Activated naive CD8-positive, alpha-beta T cell treated with anti-CD3 and anti-CD28 coated beads, Interleukin-2, amount 10 ng/mL, durations not matched to agents 7 days and 5 days (primary cell): ENCODE measurements around the gene RFX3. TPM values are rescaled to one million over a fixed set of nuclear protein-coding genes. Genes with fewer than 3 reads are reported as not detected.
"Not testable (repeated sequence)": the region's sequence is repeated elsewhere in the genome, so short reads cannot be mapped to it uniquely, and the experiment has no call there.

Experiments
- ATAC-seq: fragments of 150-1000 bp; cut with Tn5 transposase; one replicate; pipeline ENCODE4 v1.10.0; 2021; ENCODE audit warnings: low read depth, moderate library complexity
- POLR2A ChIA-PET: fragments of 350-600 bp; sonication (Branson Sonifier 250); formaldehyde crosslinking; loops from one replicate; lab custom pipeline; 2021; ENCODE audit warnings: antibody characterized with exemption; lab: Charles Lee
- DNase-seq: peaks from one replicate; pipeline ENCODE4 v3.0.0; 2021
- H3K27ac Mint-ChIP-seq: one replicate; pipeline ENCODE4 v1.8.0; 2022; ENCODE audit warnings: mild to moderate bottlenecking, mixed read lengths
- H3K27me3 Mint-ChIP-seq: one replicate; pipeline ENCODE4 v1.8.0; 2022; ENCODE audit warnings: mild to moderate bottlenecking, moderate library complexity, mixed read lengths
- H3K36me3 Mint-ChIP-seq: one replicate; pipeline ENCODE4 v1.8.0; 2021; ENCODE audit warnings: mild to moderate bottlenecking, mixed read lengths
- H3K4me1 Mint-ChIP-seq: one replicate; pipeline ENCODE4 v1.8.0; 2021; ENCODE audit warnings: mixed read lengths
- H3K4me3 Mint-ChIP-seq: one replicate; pipeline ENCODE4 v1.8.0; 2022; ENCODE audit warnings: mild to moderate bottlenecking, moderate library complexity, mixed read lengths
- H3K9me3 Mint-ChIP-seq: one replicate; pipeline ENCODE4 v1.8.0; 2021; ENCODE audit warnings: mixed read lengths
- total RNA-seq, 2 experiments: library from RNA; stranded (reverse); gene quantifications; one replicate each; pipeline ENCODE4 v1.2.3, GENCODE V29; 2021

The RFX3 gene
- total RNA-seq, 2 experiments from 2014 or later, result 13.5 to 16.2 TPM

DNA sequence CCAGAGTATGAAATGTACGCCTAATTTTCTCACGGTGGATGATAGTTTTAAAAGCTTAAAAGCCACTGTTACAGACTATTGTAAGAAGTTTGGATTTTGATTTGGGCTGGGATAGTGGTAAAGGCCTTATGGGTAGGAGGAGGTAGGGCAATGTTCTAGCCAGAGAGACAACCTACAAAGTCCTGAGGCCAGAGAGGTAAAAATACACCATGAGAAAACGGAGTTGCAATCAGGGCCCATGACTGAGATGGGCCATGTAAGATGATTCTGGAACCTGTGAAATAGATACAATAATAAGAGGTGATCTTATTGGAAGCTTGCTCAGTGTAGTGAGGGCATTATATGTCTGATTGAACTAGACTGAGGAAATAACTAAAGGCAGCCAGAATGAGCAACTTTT, 188.8 kb downstream of the RFX3 start:
- Mint-ChIP-seq H3K27ac (no peak overlapping the region), H3K36me3 (peaks cover 3% of the 10 kb centered on the region), H3K4me3 (no peak overlapping the region), H3K4me1 (peaks cover 9% of the 10 kb centered on the region), H3K27me3 (no peaks in the 10 kb centered on the region), H3K9me3 (no peaks in the 10 kb centered on the region)
- ATAC-seq (no peak), DNase-seq (no peak)
- POLR2A ChIA-PET, result no interaction called here

DNA sequence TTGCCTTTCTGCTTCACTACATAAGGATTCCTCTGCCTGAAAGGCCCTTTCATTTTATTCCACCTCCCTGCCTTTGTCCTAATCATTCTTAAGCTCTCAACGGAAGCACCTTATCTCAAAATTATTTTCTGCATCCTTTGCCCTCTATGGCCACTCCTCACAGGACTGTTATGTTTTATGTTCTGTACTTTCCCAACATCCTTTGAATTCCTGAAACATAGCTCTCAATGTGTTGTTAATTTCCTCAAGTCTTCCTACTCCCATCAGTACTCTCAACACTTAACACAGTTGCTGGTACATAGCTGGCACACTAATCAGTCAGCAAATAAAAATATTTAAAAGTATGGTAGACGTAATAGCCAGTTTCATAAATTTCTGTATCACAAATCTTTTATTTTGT, 193.0 kb downstream of the RFX3 start:
- Mint-ChIP-seq H3K27ac (no peak overlapping the region), H3K36me3 (peaks cover 2% of the 10 kb centered on the region), H3K9me3 (peaks cover 2% of the 10 kb centered on the region), H3K4me1 (peaks cover 9% of the 10 kb centered on the region), H3K27me3 (no peaks in the 10 kb centered on the region), H3K4me3 (no peak overlapping the region)
- no peak for ATAC-seq
- POLR2A ChIA-PET, result no interaction called here
- DNase-seq, result no peak

DNA sequence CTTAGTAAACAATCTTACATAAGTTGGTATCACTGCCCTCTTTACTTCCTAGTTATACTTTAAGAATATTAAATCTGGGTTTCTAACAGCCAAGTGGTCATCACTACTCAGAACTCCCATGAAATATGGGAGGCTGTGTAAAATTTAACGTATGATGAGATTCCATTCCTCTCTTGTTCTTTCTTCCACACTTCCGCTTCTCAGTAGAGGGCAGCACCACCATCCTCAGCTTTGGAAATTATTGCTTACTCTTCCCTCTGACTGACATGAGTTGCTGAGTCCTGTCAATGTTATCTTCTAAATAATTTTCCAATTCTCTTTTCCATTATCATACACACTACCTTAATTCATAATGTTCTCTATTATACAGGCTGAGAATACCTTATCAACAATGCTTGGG, 194.0 kb downstream of the RFX3 start:
- no peak for ATAC-seq
- Mint-ChIP-seq H3K4me3 (no peak overlapping the region), H3K27me3 (no peaks in the 10 kb centered on the region), H3K4me1 (peaks cover under 1% of the 10 kb centered on the region), H3K27ac (no peak overlapping the region), H3K9me3 (peaks cover 2% of the 10 kb centered on the region), H3K36me3 (peaks cover 3% of the 10 kb centered on the region)
- no peak for DNase-seq
- POLR2A ChIA-PET, result no interaction called here

DNA sequence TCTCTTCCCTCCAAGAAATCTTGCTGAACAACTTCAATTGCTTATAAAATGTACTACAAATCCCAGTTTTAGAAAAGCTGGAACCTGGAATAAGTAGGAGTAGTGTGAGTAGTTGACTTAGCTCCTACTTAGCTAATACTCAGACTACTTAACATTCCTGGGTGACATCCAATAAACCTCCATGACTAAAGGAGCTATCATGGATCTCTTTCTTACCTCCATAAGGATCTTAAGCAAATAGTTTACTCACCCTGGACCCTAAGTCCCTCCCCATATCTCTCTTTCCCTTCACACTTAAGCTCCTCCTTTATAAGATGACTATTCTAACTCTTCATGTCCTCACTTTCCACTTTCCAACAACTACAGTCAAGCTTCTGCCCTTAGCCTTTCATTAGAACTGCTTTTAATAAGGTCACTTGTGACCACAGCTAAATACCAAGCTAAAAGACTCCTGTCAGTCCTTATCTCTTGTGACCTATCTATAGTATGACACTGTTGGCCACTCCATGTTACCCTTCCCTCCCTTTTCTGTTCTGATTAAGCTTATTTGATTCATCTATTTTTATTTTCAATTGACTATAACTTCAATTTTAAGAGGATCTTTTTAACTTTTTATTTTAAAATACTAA, 194.9 kb downstream of the RFX3 start:
- ATAC-seq, result no peak
- H3K27ac Mint-ChIP-seq, result no peak overlapping the region
- POLR2A ChIA-PET, result no interaction called here
- no peaks in the 10 kb centered on the region for H3K27me3 Mint-ChIP-seq
- no peaks in the 10 kb centered on the region for H3K4me1 Mint-ChIP-seq
- H3K36me3 Mint-ChIP-seq, result peaks cover 3% of the 10 kb centered on the region
- H3K4me3 Mint-ChIP-seq, result no peak overlapping the region
- H3K9me3 Mint-ChIP-seq, result peaks cover 2% of the 10 kb centered on the region
- DNase-seq, result no peak

DNA sequence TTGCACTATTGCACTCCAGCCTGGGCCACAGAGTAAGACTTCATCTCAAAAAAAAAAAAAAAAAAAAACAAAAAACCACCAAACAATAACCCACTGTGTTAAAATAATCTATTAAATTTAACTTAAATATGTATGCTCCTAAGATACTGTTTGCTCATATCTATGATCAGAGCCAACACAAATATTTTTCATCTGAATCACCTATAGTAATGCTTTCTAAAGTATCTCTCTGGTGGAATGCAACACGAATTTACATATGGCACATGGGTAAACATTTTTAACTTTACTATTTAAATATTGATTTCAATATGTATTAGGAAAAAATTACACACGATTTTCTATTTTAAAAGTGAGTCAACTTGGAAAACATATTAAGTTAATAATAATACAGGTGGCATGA, 196.4 kb downstream of the RFX3 start:
- H3K27ac Mint-ChIP-seq, result no peak overlapping the region
- no peaks in the 10 kb centered on the region for H3K27me3 Mint-ChIP-seq
- H3K4me1 Mint-ChIP-seq, result no peaks in the 10 kb centered on the region
- DNase-seq, result no peak
- H3K9me3 Mint-ChIP-seq, result peaks cover 2% of the 10 kb centered on the region
- no peak overlapping the region for H3K4me3 Mint-ChIP-seq
- ATAC-seq, result no peak
- POLR2A ChIA-PET, result no interaction called here
- H3K36me3 Mint-ChIP-seq, result peaks cover 3% of the 10 kb centered on the region

DNA sequence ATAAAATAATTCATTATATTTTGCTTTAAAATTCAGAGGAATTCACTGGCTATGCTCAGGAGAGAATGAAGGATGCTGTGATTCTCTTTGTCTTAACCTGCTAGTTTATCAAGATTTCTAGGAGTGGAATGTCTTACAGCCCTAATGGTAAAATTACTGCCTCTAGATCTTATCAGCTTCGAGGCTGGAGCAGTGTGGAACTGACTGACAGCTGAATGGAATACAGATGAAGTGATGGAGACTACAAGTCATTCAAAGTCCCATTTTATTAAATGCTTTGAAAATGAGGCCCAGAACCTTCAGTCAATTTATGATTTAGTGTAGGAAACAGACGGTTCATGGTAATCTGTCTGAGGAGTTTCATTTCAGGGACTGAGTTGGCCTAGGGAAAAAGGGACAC, 202.1 kb downstream of the RFX3 start:
- H3K27ac Mint-ChIP-seq, result no peak overlapping the region
- peaks cover 3% of the 10 kb centered on the region for H3K36me3 Mint-ChIP-seq
- ATAC-seq, result no peak
- no peaks in the 10 kb centered on the region for H3K27me3 Mint-ChIP-seq
- H3K4me1 Mint-ChIP-seq, result no peaks in the 10 kb centered on the region
- POLR2A ChIA-PET, result no interaction called here
- H3K9me3 Mint-ChIP-seq, result peaks cover 2% of the 10 kb centered on the region
- no peak overlapping the region for H3K4me3 Mint-ChIP-seq
- DNase-seq, result no peak

DNA sequence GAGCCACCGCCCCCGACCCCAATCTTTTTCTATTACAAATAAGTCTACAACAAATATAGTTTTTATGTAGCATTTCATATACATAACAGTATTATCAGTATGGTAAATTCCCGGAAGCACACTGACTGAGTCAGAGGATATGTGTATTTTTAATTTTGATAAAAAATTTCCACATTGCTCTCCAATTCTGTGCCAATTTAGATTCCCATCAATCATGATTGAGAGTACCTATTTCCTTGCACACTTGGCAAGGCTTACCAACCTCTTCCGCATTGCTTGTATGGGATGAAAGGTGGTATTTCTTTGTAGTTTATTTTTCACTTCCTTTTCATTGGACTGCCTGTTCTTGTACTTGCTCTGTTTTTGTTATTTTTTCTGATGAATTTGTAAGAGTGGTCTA, 204.6 kb downstream of the RFX3 start:
- no peak overlapping the region for H3K27ac Mint-ChIP-seq
- no peaks in the 10 kb centered on the region for H3K27me3 Mint-ChIP-seq
- H3K36me3 Mint-ChIP-seq, result peaks cover 4% of the 10 kb centered on the region
- no peak overlapping the region for H3K4me3 Mint-ChIP-seq
- peaks cover 4% of the 10 kb centered on the region for H3K9me3 Mint-ChIP-seq
- DNase-seq, result no peak
- POLR2A ChIA-PET, result no interaction called here
- ATAC-seq, result no peak
- no peaks in the 10 kb centered on the region for H3K4me1 Mint-ChIP-seq

DNA sequence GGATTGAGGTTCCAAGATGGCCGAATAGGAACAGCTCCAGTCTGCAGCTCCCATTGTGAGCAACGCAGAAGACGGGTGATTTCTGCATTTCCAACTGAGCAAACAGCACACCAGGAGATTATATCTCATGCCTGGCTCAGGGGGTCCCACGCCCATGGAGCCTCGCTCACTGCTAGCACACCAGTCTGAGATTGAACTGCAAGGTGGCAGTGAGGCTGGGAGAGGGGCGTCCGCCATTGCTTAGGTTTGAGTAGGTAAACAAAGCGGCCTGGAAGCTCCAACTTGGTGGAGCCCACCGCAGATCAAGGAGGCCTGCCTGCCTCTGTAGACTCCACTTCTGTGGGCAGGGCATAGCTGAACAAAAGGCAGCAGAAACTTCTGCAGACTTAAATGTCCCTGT, 213.2 kb downstream of the RFX3 start:
- DNase-seq, POLR2A ChIA-PET, H3K4me1 Mint-ChIP-seq, H3K9me3 Mint-ChIP-seq, H3K27me3 Mint-ChIP-seq, H3K4me3 Mint-ChIP-seq, H3K27ac Mint-ChIP-seq, ATAC-seq, H3K36me3 Mint-ChIP-seq: not testable (repeated sequence)

DNA sequence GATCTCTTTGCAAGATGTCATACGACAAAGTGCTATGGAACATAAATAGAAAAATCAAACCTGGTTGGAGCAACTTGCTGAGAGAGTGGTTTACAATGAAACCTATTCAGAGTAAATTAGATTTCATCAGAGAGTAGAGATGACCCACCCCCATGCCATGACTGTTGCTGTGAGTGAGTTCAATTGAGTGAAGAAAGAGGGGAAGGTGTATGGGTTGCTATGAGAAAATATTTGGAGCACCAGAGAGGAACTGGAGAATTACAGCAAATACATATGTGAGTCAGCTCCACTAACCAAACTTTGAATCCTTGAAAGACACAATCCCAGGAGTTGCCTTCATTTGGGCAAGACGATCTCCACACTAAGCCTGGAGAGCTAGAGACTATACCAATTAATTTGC, 217.2 kb downstream of the RFX3 start:
- Mint-ChIP-seq H3K9me3 (peaks cover 13% of the 10 kb centered on the region), H3K27ac (no peak overlapping the region), H3K36me3 (peaks cover 16% of the 10 kb centered on the region), H3K4me3 (no peak overlapping the region), H3K4me1 (no peaks in the 10 kb centered on the region), H3K27me3 (no peaks in the 10 kb centered on the region)
- ATAC-seq (no peak), DNase-seq (no peak)
- POLR2A ChIA-PET, result no interaction called here

DNA sequence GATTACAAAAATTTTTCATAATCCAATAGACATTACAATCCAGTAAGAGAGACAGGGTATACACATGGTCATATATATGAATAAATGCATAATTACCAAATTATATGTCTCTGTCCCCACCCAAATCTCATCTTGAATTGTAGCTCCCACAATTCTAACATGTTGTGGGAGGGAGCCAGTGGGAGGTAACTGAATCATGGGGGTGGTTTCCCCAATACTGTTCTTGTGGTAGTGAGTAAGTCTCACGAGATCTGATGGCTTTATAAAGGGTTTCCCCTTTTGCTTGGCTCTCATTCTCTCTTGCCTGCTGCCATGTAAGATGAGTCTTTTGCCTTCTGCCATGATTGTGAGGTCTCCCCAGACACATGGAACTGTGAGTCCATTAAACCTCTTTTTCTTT, 221.4 kb downstream of the RFX3 start:
- ATAC-seq, H3K27me3 Mint-ChIP-seq, POLR2A ChIA-PET, H3K4me1 Mint-ChIP-seq, DNase-seq, H3K27ac Mint-ChIP-seq, H3K4me3 Mint-ChIP-seq: not testable (repeated sequence)
- H3K36me3 Mint-ChIP-seq, result peaks cover 16% of the 10 kb centered on the region
- peaks cover 13% of the 10 kb centered on the region for H3K9me3 Mint-ChIP-seq

DNA sequence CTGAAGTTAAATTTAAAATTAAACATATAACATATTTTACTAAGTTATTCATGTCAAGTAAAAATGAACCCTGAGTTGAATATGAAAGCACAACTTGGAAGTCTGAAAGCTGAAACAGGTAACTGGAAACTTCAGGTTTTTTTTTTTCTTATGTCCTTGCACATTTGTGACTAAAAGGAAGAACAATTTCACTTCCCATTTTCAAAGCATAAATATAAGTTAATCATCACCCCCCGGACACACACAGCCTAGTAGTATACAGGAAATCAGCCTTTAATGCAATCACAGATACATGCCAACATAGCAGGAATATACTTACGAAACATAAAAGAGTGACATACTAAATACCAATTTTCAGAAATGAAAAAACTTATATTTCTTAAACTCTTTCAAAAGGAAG, 225.9 kb downstream of the RFX3 start:
- no peak for ATAC-seq
- no peak for DNase-seq
- H3K4me3 Mint-ChIP-seq, result no peak overlapping the region
- no peak overlapping the region for H3K27ac Mint-ChIP-seq
- peaks cover 3% of the 10 kb centered on the region for H3K36me3 Mint-ChIP-seq
- no peaks in the 10 kb centered on the region for H3K27me3 Mint-ChIP-seq
- H3K4me1 Mint-ChIP-seq, result peaks cover 2% of the 10 kb centered on the region
- H3K9me3 Mint-ChIP-seq, result peaks cover 2% of the 10 kb centered on the region
- POLR2A ChIA-PET, result no interaction called here

DNA sequence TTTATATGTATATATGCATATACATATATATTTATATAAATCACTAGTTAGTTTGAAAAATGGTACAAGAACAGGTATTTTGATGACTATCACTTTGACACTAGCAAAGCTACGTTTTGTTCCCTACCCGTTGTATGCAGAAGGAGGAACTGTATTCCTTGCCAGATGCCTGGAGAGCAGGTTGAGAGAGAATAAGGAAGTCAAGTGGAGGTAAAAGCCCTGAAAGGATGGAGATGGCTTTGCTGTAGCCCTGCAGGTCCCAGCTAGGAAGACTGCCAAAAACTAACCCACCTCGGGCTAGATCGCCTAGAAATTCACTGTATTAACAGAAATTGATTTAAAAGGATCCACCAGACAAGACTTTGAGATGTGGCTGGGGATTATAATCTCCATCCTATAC, 229.3 kb downstream of the RFX3 start:
- peaks cover 2% of the 10 kb centered on the region for H3K4me1 Mint-ChIP-seq
- DNase-seq (no peak), ATAC-seq (no peak)
- peaks cover under 1% of the 10 kb centered on the region for H3K9me3 Mint-ChIP-seq
- H3K27me3 Mint-ChIP-seq, result no peaks in the 10 kb centered on the region
- H3K36me3 Mint-ChIP-seq, result peaks cover 3% of the 10 kb centered on the region
- H3K4me3 Mint-ChIP-seq, result no peak overlapping the region
- POLR2A ChIA-PET, result no interaction called here
- no peak overlapping the region for H3K27ac Mint-ChIP-seq

DNA sequence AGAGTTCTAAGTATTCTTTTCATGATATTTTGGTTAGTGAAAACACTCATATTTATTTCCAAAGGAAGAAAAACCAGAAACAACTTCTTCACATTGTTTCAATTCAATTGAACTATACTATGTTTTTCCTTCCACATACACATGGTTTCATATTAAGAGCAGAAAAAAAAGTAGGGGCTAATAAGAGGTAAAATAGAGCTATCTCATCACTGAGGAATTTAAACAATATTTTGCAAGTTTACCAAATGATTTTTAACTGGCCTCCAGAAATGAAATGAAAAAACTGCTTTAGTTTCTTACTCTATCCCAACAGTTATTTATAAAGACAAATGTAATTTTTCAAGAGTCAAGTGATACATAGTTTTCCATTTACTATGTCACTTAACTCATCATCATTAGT, 233.5 kb downstream of the RFX3 start:
- H3K27ac Mint-ChIP-seq, result no peak overlapping the region
- H3K4me3 Mint-ChIP-seq, result no peak overlapping the region
- H3K36me3 Mint-ChIP-seq, result peaks cover 20% of the 10 kb centered on the region
- H3K9me3 Mint-ChIP-seq, result peaks cover 9% of the 10 kb centered on the region
- DNase-seq (no peak), ATAC-seq (no peak)
- POLR2A ChIA-PET, result no interaction called here
- H3K27me3 Mint-ChIP-seq, result no peaks in the 10 kb centered on the region
- H3K4me1 Mint-ChIP-seq, result no peaks in the 10 kb centered on the region

DNA sequence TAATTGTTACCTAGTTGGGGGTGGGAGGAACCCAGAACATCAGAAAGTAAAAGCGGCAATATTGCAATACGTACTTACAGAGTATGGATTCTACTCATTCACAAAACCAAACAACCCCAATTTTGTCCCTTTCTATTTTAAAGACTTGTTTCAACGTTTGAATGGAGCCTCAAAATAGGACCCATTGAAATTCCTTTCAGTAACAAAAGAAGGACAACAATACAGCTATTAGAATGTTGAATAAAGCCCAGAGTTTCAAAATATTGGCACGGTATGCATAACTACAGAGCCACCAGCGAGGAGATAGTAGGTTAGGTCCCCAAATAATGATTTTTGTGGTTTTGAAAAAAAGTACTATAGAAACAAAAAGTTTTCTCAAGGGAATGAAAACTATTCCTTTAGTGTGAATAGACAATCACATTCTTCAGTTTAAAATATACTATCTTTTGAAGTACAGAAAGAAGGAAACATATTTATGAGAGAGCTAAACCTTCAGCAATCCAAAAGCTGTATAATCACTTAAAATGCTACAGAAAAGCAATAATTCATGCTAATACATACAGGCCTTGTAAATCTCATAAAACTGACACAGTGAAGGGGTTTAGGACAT, 235.5 kb downstream of the RFX3 start:
- no peak overlapping the region for H3K4me3 Mint-ChIP-seq
- no peaks in the 10 kb centered on the region for H3K4me1 Mint-ChIP-seq
- POLR2A ChIA-PET, result no interaction called here
- no peak for DNase-seq
- H3K27ac Mint-ChIP-seq, result no peak overlapping the region
- H3K27me3 Mint-ChIP-seq, result no peaks in the 10 kb centered on the region
- H3K9me3 Mint-ChIP-seq, result peaks cover 12% of the 10 kb centered on the region
- H3K36me3 Mint-ChIP-seq, result peaks cover 26% of the 10 kb centered on the region
- ATAC-seq, result no peak
